ENCODE data around the gene PI4KA. TPM values are rescaled to one million over a fixed set of nuclear protein-coding genes. Genes with fewer than 3 reads are reported as not detected.
"Not testable (repeated sequence)": the region's sequence is repeated elsewhere in the genome, so short reads cannot be mapped to it uniquely, and the experiment has no call there.

Gene PI4KA
- total RNA-seq, 1 experiment from 2014 or later, result 65.8 TPM

- H2BK15ac ChIP-seq (ENCODE audit: low read depth, low read length); H3K27ac Mint-ChIP-seq: not testable (repeated sequence)
- no CpG with 5 or more reads among the region's 13 CpGs for WGBS (ENCODE audit: extremely low coverage, insufficient read length, low lambda C conversion rate)
Measured at GRCh38 chr22:20678792-20679435, 179.7 kb downstream of the PI4KA start.

More at GRCh38 chr22:20678792-20679435, 179.7 kb downstream of the PI4KA start:
- not testable (repeated sequence) for H4K5ac ChIP-seq (ENCODE audit: insufficient read length, low read depth, low read length); H2BK12ac ChIP-seq (ENCODE audit: insufficient read length, low read depth, low read length); H3K4me3 Mint-ChIP-seq; H4K20me1 ChIP-seq (ENCODE audit: control insufficient read depth, insufficient read depth, insufficient read length); H3K79me1 ChIP-seq (ENCODE audit: insufficient read depth, low read depth, low read length, poor library complexity, severe bottlenecking); H3K9me3 Mint-ChIP-seq; H2AK5ac ChIP-seq (ENCODE audit: insufficient read length, low read length); H3K9me3 ChIP-seq (ENCODE audit: control insufficient read depth, low read depth, low read length); H3K9ac ChIP-seq (ENCODE audit: extremely low read depth, insufficient read length, low read length); H3T11ph ChIP-seq (ENCODE audit: low read length); H3K36me3 Mint-ChIP-seq (ENCODE audit: insufficient read depth in 1 of 3, low read depth in 3 of 3); H3K27me3 Mint-ChIP-seq (ENCODE audit: low read depth); H2AFZ ChIP-seq (ENCODE audit: low read length); H3K56ac ChIP-seq (ENCODE audit: insufficient read length, low read depth, low read length); H3K4me2 ChIP-seq (ENCODE audit: insufficient read depth, insufficient read length, low read length); H3K4ac ChIP-seq (ENCODE audit: low read depth, low read length); H3K4me1 ChIP-seq (ENCODE audit: insufficient read depth, low read length); H3K27ac ChIP-seq (ENCODE audit: insufficient read length, low read depth, low read length); H4K91ac ChIP-seq (ENCODE audit: insufficient read length, low read depth, low read length); H4K8ac ChIP-seq (replicated peaks; ENCODE audit: insufficient read length, low read depth, low read length); H3K79me2 ChIP-seq (ENCODE audit: insufficient read depth, low read length); H2BK5ac ChIP-seq (ENCODE audit: insufficient read length, low read length); H3K23me2 ChIP-seq (ENCODE audit: insufficient read length, low read depth, low read length, poor library complexity, severe bottlenecking); H3K27me3 ChIP-seq (ENCODE audit: insufficient read depth, low read length); H3K14ac ChIP-seq (ENCODE audit: insufficient read depth, low read length); H2BK20ac ChIP-seq (ENCODE audit: low read depth, low read length, poor library complexity, severe bottlenecking); H3K4me1 Mint-ChIP-seq; H2BK120ac ChIP-seq (ENCODE audit: low read depth, low read length, poor library complexity, severe bottlenecking); H3K18ac ChIP-seq (ENCODE audit: insufficient read length, low read depth, low read length); DNase-seq; H3K23ac ChIP-seq (ENCODE audit: insufficient read length, low read depth, low read length)
